ENCODE results near the gene ZNF485. TPM values are rescaled to one million over a fixed set of nuclear protein-coding genes. Genes with fewer than 3 reads are reported as not detected.
"Not testable (repeated sequence)": the region's sequence is repeated elsewhere in the genome, so short reads cannot be mapped to it uniquely, and the experiment has no call there.

Gene ZNF485
- total and polyA plus RNA-seq, 4 donors: 1.5 to 4.4 (median 3.2) TPM

DNA sequence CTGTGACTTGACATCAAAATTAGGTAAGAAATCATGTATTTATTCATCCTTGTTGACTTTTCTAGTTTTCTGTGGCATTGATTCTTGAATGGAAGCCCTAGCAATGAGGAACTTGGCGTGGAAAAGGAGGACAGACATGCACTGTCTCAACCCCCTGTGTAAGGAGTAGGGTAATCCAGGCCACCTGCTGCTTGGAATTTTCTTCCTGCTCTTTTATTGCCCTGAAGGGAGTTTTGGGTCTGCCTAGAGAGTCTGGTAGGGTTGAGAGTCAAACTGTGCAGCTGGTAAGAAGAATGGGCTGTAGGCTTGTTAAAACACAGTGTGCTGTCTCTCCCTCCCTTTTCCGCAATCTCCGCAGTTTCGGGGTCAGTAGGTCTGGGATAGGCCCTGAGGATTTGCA lies 22.7 kb downstream of the ZNF485 start:
- DNase-seq: no peak
- 92 to 94% methylated on average over 4 of the region's 4 CpGs for WGBS, 2 donors
- TF ChIP-seq, protein P1, sequence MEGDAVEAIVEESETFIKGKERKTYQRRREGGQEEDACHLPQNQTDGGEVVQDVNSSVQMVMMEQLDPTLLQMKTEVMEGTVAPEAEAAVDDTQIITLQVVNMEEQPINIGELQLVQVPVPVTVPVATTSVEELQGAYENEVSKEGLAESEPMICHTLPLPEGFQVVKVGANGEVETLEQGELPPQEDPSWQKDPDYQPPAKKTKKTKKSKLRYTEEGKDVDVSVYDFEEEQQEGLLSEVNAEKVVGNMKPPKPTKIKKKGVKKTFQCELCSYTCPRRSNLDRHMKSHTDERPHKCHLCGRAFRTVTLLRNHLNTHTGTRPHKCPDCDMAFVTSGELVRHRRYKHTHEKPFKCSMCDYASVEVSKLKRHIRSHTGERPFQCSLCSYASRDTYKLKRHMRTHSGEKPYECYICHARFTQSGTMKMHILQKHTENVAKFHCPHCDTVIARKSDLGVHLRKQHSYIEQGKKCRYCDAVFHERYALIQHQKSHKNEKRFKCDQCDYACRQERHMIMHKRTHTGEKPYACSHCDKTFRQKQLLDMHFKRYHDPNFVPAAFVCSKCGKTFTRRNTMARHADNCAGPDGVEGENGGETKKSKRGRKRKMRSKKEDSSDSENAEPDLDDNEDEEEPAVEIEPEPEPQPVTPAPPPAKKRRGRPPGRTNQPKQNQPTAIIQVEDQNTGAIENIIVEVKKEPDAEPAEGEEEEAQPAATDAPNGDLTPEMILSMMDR (IDR thresholded peaks at IDR 0.05; ENCODE audit: control extremely low read depth, extremely low read depth): no peak

DNA sequence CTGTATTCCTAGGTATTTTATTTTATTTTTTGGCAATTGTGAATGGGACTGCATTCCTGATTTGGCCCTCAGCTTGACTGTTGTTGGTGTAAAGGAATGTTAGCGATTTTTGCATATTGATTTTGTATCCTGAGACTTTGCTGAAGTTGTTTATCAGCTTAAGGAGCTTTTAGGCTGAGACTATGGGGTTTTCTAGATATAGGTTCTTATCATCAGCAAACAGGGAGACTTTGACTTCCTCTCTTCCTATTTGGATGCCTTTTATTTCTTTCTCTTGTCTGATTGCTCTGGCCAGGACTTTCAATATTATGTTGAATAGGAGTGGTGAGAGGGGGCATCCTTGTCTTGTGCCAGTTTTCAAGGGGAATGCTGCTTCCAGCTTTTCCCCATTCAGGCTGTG lies 29.6 kb downstream of the ZNF485 start:
- not testable (repeated sequence) for H3K27ac ChIP-seq (ENCODE audit: low read depth in 1 of 2, low read length in 1 of 2); H3K4me3 ChIP-seq; ATAC-seq (ENCODE audit: insufficient read depth, low FRiP score); H3K9ac ChIP-seq (ENCODE audit: insufficient read depth in 1 of 2, low read length in 2 of 2); H3K27me3 ChIP-seq (ENCODE audit: control insufficient read depth in 3 of 3, insufficient read depth in 3 of 3, low read length in 2 of 3); H3K36me3 ChIP-seq (ENCODE audit: control insufficient read depth in 4 of 4, insufficient read depth in 4 of 4, low read length in 4 of 4); H3K9me3 ChIP-seq (ENCODE audit: control insufficient read depth in 4 of 4, insufficient read depth in 3 of 4, low read length in 3 of 4); H3K4me1 ChIP-seq (ENCODE audit: control insufficient read depth in 5 of 5, insufficient read depth in 5 of 5, low read length in 5 of 5); DNase-seq
- 60 to 81% methylated on average over 1 of the region's 1 CpG for WGBS, 2 donors

More for the DNA sequence above, 22.7 kb downstream of the ZNF485 start:
- Histone ChIP-seq H3K9ac (ENCODE audit: insufficient read depth in 1 of 2, low read length in 2 of 2) (no peak overlapping the region), H3K9me3 (ENCODE audit: control insufficient read depth in 4 of 4, insufficient read depth in 3 of 4, low read length in 3 of 4) (no peaks in the 10 kb centered on the region), H3K27ac (ENCODE audit: low read depth in 1 of 2, low read length in 1 of 2) (no peak overlapping the region), H3K4me3 (no peak overlapping the region), H3K4me1 (ENCODE audit: control insufficient read depth in 5 of 5, insufficient read depth in 5 of 5, low read length in 5 of 5) (no peaks in the 10 kb centered on the region), H3K36me3 (ENCODE audit: control insufficient read depth in 4 of 4, insufficient read depth in 4 of 4, low read length in 4 of 4) (no peaks in the 10 kb centered on the region), H3K27me3 (ENCODE audit: control insufficient read depth in 3 of 3, insufficient read depth in 3 of 3, low read length in 2 of 3) (no peaks in the 10 kb centered on the region)
- no peak for ATAC-seq (ENCODE audit: insufficient read depth, low FRiP score)

DNA sequence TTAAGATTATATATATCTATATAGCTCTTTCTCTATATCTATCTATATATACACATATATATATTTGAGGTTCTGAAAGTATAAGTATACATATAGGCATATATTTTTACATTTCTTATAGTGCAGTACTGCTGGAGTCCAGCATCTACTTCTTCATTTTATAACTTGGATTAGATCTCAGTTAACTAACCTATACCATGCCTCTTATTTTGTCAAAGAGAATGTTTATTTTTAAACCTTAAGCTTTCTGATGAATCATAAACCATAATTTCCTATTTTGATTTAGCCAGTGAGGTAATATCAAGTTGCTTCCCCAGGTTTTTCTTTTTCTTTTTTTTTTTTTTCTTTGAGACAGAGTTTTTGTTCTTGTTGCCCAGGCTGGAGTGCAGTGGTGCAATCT lies 34.4 kb downstream of the ZNF485 start:
- TF ChIP-seq, protein P1 (IDR thresholded peaks at IDR 0.05; ENCODE audit: control extremely low read depth, extremely low read depth): no peak
- H3K9ac ChIP-seq (ENCODE audit: insufficient read depth in 1 of 2, low read length in 2 of 2): no peak overlapping the region
- DNase-seq (no peak), ATAC-seq (ENCODE audit: insufficient read depth, low FRiP score) (no peak)
- peaks cover 19 to 46% (median 33%) of the 10 kb centered on the region in 4 donors for H3K9me3 ChIP-seq (ENCODE audit: control insufficient read depth in 4 of 4, insufficient read depth in 3 of 4, low read length in 3 of 4)
- no peak overlapping the region for H3K4me3 ChIP-seq
- H3K27ac ChIP-seq (ENCODE audit: low read depth in 1 of 2, low read length in 1 of 2): no peak overlapping the region
- peaks cover 11 to 38% (median 30%) of the 10 kb centered on the region in 4 donors for H3K36me3 ChIP-seq (ENCODE audit: control insufficient read depth in 4 of 4, insufficient read depth in 4 of 4, low read length in 4 of 4)
- H3K27me3 ChIP-seq (ENCODE audit: control insufficient read depth in 3 of 3, insufficient read depth in 3 of 3, low read length in 2 of 3): no peaks in the 10 kb centered on the region
- no peaks in the 10 kb centered on the region for H3K4me1 ChIP-seq (ENCODE audit: control insufficient read depth in 5 of 5, insufficient read depth in 5 of 5, low read length in 5 of 5)

DNA sequence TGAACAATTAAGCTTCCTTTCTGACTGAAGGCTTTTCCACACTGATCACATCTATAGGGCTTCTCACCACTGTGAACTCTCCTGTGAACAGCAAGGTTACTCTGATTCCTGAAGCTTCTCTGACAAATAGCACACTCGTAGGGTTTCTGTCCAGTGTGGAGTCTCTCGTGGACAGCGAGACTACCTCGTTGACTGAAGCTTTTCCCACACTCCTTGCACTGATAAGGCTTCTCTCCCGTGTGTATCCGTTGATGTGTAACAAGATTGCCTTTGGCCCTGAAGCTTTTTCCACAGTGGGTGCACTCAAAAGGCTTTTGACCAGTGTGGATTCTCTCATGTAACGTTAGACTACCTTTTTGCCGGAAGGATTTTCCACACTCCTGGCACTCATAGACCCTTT lies 38.0 kb downstream of the ZNF485 start:
- peaks cover 0 to 5% (median 2%) of the 10 kb centered on the region in 5 donors for H3K4me1 ChIP-seq (ENCODE audit: control insufficient read depth in 5 of 5, insufficient read depth in 5 of 5, low read length in 5 of 5)
- H3K36me3 ChIP-seq (ENCODE audit: control insufficient read depth in 4 of 4, insufficient read depth in 4 of 4, low read length in 4 of 4): peaks cover 14 to 48% (median 38%) of the 10 kb centered on the region in 4 donors
- no peak for ATAC-seq (ENCODE audit: insufficient read depth, low FRiP score)
- no peak overlapping the region for H3K27ac ChIP-seq (ENCODE audit: low read depth in 1 of 2, low read length in 1 of 2)
- H3K4me3 ChIP-seq: no peak overlapping the region
- H3K9me3 ChIP-seq (ENCODE audit: control insufficient read depth in 4 of 4, insufficient read depth in 3 of 4, low read length in 3 of 4): peaks cover 22 to 62% (median 38%) of the 10 kb centered on the region in 4 donors
- TF ChIP-seq, protein P1 (IDR thresholded peaks at IDR 0.05; ENCODE audit: control extremely low read depth, extremely low read depth): no peak
- no peaks in the 10 kb centered on the region for H3K27me3 ChIP-seq (ENCODE audit: control insufficient read depth in 3 of 3, insufficient read depth in 3 of 3, low read length in 2 of 3)
- 97 to 98% methylated on average over 8 of the region's 8 CpGs for WGBS, 2 donors
- no peak for DNase-seq
- no peak overlapping the region for H3K9ac ChIP-seq (ENCODE audit: insufficient read depth in 1 of 2, low read length in 2 of 2)

Measured in lung (tissue), 12 donors.